Cardiac fibroblast (primary cell): ENCODE results near the gene CERS4.

Source experiments
- DNase-seq, 2 donors: peaks; one replicate each; pipeline versions ENCODE4 v3.0.0 to v3.0.0-alpha.2; 2010; ENCODE audit warnings: low read depth in 2 of 2
- H3K4me3 ChIP-seq, 2 donors: replicated peaks in 1 of 2; 1 replicate in 1 of 2; 2 replicates in 1 of 2; pipeline ENCODE4 v1.5.1; 2011; ENCODE audit warnings: low read depth in 2 of 2, low read length in 2 of 2, mild to moderate bottlenecking in 2 of 2, moderate library complexity in 1 of 2
- CTCF ChIP-seq: IDR thresholded peaks from one replicate; pipeline ENCODE4 v1.5.1; 2011; ENCODE audit warnings: low read depth, mild to moderate bottlenecking, low read length, inconsistent platforms

The CERS4 gene

GRCh38 chr19:8252922-8253589 is 43.9 kb downstream of the CERS4 start:
- TF ChIP-seq CTCF = peak; percentile 92
- peak; percentile 82 for DNase-seq
- no peak overlapping the region for H3K4me3 ChIP-seq

GRCh38 chr19:8253678-8254077 is 44.5 kb downstream of the CERS4 start:
- peak in 1 of 2 donors; percentile 15 for DNase-seq
- H3K4me3 ChIP-seq = no peak overlapping the region
- no peak for TF ChIP-seq CTCF

GRCh38 chr19:8254286-8255001 is 45.3 kb downstream of the CERS4 start:
- no peak for TF ChIP-seq CTCF
- no peak overlapping the region for H3K4me3 ChIP-seq
- no peak for DNase-seq

- no peak for TF ChIP-seq CTCF
- no peak for DNase-seq
- no peak overlapping the region for H3K4me3 ChIP-seq
Measured at GRCh38 chr19:8255426-8256125, 46.4 kb downstream of the CERS4 start.

GRCh38 chr19:8256276-8257051 is 47.3 kb downstream of the CERS4 start:
- H3K4me3 ChIP-seq = no peak overlapping the region
- TF ChIP-seq CTCF = no peak
- no peak for DNase-seq

DNA sequence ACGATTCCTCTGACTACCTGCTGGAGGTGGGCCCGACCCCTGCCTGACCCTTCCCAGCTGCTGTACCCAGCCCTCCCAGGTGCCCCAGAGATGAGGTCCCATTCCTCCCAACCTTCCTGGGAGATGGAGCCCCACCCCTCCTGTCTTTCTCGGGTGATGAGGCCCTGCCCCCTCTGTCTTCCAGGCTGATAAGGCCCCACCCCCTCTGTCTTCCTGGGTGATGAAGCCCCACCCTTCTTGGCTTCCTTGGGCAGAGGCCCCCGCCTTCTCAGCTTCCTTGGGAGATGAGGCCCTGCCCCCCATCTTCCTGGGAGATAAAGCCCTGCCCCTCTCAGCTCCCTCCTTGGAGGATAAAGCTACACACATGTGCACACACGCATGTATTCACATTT is 47.9 kb downstream of the CERS4 start:
- peak in 1 of 2 donors; percentile 25 for DNase-seq
- no peak for TF ChIP-seq CTCF

More for the DNA sequence above, 47.9 kb downstream of the CERS4 start:
- no peak overlapping the region for H3K4me3 ChIP-seq
